SKM-1 treated with dmso at 0.1 percent for 144 hours (cell line): ENCODE results near the gene COX4I1.
"Not testable (repeated sequence)": the region's sequence is repeated elsewhere in the genome, so short reads cannot be mapped to it uniquely, and the experiment has no call there.

ENCODE experiments used
- DNase-seq: peaks from one replicate; lab custom pipeline; 2025; ENCODE audit not compliant: unreplicated experiment; lab: John Stamatoyannopoulos, UW

The COX4I1 gene

GRCh38 chr16:85823328-85823920 is 23.9 kb downstream of the COX4I1 start:
- DNase-seq = no peak

- DNase-seq = no peak
These were observed 25.0 kb downstream of the COX4I1 start for GRCh38 chr16:85824161-85825135.

DNA sequence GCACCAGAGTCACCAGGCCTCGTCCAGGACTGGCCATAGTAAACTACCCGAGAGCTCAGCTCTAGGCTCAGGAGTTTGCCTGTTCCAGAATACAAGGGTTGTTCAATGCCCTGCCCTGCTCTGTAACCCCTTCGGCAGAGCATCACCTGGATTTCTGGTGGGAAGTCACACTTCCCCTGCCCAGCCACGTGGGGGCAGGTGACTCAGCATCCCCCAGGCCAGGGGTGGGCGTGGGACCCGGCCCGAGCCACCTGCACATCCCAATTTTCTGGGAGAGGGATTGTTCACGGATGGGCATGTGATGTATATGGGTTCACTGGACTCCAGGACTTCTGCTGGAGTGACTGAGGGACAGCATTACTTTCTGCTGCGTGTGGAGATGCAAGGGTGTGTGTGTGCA is 25.8 kb downstream of the COX4I1 start:
- no peak for DNase-seq

GRCh38 chr16:85826686-85827247 is 27.3 kb downstream of the COX4I1 start:
- no peak for DNase-seq

GRCh38 chr16:85828166-85828565 is 28.7 kb downstream of the COX4I1 start:
- no peak for DNase-seq

- no peak for DNase-seq
These were observed 29.8 kb downstream of the COX4I1 start for GRCh38 chr16:85829171-85829719.

DNA sequence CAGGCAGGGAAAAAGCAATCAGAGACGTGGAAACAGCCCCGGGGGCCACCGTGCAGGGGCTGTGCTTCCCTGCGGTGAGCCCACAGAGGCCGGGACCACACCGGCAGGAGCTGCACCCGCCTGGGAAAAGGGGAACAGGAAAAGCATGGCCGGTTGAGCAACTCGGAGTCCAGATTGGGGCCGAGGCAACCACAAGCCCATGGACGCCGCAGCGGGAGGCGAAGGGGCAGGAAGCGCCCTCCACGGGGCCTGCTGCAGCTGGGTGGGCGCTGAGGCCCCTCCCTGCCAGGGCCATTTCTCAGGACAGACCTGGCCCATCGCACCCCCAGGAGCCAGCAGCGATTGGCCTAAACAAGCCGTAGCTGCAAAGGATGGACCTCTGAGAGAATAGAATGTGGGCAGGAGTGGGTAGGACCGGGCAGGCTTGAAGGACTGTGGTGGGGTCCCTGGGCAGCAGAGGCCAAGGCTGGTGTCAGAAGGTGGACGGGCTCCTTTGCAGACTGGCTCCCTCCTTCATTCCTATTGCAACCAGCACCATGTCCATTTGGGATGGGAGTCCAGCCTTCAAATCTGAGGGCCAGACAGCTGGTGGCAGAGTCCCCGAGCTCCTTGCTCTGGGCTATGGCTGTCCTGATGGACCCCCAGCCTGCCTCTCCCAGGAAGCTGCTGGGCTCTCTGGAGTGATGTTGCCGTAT is 30.4 kb downstream of the COX4I1 start:
- DNase-seq = peak; percentile 88

- no peak for DNase-seq
These were observed 31.3 kb downstream of the COX4I1 start for GRCh38 chr16:85830821-85831220.

DNA sequence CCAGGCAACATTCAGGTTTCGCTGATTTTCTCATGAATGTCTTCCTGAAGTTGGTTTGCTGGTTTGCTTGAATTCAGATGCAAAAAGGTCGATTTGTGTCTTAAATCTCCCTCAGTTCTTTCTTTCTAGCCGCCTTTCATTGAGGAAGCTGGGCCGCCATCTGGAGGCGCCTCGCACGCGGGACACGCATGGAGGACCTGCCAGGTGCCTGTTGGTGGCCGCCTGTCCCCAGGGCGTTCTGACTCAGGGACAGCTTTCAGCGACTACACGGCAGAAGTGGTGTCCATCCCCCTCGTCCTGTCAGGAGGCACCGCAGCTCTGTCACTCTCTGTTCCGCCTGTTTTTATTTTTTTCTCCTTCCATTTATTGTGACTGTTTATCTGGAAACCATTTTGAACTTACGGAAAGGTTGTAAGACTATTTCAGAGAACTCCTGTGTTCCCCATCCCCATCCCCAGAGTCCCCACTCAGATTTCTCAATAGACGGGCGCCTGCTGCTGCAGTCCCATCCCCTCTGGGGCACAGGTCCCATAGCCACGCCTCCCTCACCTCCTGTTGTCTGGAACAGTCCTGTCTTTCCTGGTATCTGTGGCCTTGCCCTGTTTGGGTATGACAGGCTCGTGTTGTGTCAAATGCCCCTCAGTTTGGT is 33.2 kb downstream of the COX4I1 start:
- DNase-seq = no peak

DNA sequence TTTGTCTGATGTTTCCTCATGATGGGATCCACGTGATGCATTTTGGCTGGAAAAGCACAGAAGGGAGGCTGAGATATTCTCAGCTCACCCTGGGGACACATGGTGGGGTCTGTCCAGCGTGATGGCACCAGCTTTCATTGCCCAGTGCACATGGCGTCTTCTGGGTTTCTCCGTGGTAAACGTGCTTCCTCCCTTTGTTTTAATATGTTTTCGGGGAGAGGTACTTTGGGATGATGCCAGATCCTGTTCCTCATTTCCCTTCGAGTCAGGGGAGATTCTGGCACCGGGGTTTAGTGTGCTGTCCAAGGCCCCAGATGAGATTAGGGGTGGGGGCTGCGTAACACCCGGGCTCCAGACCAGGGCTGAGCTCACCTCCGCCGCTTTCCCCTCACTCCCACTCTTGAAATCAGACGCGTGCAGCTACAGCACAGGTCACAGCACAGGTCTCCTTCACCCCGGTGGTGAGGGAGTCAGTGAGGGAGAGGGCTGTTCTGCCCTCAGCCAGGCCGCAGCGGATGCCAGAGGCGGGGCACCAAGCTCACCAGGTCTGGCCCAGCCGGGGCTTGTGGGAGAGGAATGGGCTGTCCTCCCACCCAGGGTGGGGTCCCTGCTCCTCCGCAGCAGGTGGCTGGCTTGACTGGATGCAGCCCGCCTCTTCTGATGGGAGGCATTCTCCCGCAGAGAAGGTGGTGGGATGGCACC is 33.9 kb downstream of the COX4I1 start:
- DNase-seq = no peak

DNA sequence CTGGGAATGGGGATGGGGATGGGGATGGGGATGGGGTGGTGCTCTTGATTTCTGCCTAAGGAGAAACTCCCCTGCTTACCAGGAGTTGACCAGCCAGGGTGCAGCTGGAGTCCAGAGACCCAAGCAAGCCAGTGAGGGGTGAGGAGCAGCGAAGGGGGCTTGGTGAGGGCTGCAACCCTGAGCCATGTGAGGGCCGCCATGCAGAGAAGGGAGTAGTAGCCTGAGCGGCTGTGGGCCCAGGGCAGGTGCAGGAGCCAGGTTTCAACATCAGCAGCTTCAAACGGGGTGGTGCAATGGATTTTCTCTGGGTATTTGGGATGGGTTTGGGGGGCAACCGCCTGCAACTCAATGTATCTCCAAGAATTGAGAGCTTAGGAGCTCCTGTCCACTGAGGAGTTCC is 35.2 kb downstream of the COX4I1 start:
- DNase-seq = no peak

- no peak for DNase-seq
These were observed 35.8 kb downstream of the COX4I1 start for GRCh38 chr16:85835227-85835751.

GRCh38 chr16:85835956-85836705 is 36.6 kb downstream of the COX4I1 start:
- no peak for DNase-seq

GRCh38 chr16:85836706-85837582 is 37.4 kb downstream of the COX4I1 start:
- peak; percentile 39 for DNase-seq

DNA sequence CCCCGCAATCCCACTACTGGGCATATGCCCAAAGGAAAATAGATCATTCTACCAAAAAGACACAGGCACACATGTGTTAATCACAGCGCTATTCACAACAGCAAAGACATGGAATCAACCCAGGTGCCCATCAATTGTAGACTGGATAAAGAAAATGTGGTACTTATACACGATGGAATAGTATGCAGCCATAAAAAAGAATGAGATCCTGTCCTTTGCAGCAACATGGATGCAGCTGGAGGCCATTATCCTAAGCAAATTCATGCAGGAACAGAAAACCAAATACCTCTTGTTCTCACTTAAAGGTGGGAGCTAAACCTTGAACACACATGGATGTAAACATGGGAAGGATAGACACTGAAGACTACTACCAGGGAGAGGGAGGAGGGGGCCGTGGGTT is 38.2 kb downstream of the COX4I1 start:
- DNase-seq = not testable (repeated sequence)

GRCh38 chr16:85838381-85838780 is 38.9 kb downstream of the COX4I1 start:
- DNase-seq = peak; percentile 79

DNA sequence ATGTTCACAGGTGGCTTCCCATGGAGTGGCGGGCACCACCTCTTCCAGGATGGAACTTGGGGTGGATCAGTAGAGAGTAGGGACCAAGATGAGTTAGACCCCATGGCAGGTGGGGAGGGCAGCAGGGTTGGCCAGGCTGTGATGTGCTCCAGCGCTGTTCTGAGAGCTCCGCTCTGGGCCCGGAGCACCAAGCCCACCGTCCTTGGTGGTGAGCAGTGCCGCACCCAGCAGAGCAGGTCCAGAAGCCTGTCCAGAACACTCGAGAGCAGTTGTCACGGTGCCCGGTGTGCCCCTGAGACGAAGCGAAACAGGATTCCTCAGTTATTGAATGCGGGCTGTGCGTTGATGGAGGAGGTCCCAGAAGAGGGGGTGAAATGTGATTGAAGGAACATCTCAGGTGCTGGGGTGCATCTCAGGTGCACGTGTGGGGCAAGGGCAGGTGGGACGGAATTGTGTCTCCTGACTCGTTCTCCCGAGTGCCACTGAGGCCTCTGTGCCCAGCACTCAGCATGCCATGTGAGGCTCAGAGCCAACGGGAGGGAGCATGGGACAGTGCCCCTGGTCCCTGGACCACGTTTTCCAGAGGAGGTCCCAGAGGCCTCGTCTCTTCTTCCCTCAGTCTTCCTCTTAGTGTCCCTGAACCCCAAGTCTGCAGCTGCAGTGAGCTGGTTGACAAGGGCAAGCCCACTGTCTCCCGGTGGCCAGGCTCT is 39.5 kb downstream of the COX4I1 start:
- no peak for DNase-seq
